Stimulated activated CD8-positive, alpha-beta memory T cell treated with anti-CD3 and anti-CD28 coated beads, Interleukin-15, amount 100 ng/mL, for 4 hours (primary cell): ENCODE results near the gene TSNAXIP1.

Experiments
- DNase-seq, 2 donors: peaks; one replicate each; pipeline ENCODE4 v3.0.0-alpha.2; 2020; ENCODE audit warnings: low read depth in 2 of 2

Gene TSNAXIP1

DNA sequence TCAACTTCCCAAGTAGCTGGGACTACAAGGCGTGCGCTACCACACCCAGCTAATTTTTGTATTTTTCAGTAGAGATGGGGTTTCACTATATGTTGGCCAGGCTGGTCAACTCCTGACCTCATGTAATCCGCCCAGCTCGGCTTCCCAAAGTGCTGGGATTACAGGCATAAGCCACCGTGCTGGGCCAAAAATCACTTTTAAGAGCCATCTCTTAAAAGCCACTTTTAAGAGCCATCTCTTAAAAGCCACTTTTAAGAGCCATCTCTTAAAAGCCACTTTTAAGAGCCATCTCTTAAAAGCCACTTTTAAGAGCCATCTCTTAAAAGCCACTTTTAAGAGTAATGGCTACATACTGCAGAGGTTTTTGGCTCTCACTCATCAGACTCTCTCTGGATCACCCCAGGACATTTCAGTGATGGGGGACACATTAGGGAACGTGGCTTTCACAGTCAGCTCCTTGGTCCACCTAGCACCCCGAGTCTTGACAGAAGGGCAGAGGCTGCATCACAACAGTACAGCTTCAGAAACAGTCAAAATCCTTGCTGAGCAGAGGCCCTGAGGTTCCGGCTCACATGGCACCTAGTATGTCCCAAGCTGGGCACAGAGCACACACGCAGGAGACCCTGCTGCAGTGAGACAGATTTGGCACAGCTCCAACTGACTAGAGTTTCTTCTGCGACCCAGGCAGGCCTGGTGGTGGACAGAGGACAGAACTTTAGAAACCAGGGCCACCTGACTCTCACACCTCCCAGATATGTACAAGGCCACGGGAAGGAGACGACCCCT, 23.9 kb upstream of the TSNAXIP1 start:
- DNase-seq: no peak

DNA sequence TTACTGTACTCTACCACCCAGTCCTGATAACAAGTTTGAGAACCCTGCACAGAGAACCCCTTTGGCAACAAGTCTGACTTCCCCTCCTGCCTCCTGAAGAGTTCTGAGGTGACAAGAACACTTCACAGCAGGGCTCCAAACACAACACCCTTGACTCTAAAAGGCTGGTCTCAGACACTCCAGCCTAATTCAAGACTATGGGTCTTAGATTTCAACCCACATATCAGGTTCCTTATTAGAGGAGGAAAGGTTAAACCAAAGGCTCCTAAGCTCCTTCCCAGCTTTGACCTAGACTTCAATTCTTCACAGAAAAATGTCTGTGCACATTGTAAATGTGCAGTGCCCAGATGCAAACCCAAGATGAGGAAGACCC, 23.4 kb upstream of the TSNAXIP1 start:
- DNase-seq: no peak

DNA sequence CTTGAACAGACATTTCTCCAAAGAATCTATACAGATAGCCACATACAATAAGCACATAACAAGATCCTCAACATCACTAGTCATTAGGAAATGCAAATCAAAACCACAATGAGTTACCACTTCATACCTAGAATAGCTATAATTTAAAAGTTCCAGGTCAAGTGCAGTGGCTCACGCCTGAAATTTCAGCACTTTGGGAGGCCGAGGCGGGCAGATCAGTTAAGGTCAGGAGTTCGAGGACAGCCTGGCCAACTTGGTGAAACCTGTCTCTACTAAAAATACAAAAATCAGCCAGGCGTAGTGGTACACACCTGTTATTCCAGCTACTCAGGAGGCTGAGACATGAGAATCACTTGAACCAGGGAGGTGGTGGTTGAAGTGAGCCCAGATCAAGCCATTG, 20.2 kb upstream of the TSNAXIP1 start:
- DNase-seq: no peak

DNA sequence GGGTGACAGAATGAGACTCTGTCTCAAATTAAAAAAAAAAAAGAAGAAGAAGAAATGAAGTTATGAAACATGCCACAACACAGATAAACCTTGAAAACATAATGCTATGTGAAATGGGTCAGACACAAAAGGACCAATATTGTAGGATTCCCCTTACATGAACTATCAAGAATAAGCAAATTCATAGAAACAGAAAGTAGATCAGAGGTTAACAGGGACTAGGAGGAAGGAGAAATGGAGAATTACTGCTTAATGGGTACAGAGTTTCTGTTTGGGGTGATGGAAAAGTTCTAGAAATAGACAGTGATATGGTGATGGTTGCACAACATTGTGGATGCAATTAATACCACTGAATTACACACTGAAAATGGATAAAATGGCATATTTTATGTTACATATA, 16.6 kb upstream of the TSNAXIP1 start:
- no peak for DNase-seq

DNA sequence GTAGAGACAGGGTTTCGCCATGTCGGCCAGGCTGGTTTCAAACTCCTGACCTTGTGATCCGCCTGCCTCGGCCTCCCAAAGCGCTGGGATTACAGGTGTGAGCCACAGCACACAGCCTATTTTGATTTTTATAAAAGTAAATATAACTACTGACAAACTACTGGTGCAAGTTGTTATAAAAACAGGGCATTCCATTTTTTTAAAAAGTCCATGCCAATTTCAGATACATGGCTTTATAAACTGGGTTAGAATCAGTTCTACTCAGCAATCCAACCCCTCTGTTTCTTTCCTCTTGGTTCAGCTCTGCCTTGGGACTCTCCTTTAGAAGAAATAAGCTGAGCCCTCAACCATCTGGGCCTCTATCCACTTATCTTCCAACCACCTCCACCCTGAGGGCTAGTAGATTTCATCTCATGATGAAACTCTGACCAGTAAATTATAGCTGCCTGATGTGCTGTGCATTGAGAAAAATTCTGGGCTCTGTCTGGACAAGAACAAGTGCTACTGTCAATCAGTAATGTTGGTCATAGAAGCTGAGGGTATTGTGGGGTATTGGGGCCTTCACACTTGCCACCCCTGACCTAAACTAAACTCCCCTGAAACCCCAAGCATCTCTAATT, 10.5 kb upstream of the TSNAXIP1 start:
- DNase-seq: no peak

DNA sequence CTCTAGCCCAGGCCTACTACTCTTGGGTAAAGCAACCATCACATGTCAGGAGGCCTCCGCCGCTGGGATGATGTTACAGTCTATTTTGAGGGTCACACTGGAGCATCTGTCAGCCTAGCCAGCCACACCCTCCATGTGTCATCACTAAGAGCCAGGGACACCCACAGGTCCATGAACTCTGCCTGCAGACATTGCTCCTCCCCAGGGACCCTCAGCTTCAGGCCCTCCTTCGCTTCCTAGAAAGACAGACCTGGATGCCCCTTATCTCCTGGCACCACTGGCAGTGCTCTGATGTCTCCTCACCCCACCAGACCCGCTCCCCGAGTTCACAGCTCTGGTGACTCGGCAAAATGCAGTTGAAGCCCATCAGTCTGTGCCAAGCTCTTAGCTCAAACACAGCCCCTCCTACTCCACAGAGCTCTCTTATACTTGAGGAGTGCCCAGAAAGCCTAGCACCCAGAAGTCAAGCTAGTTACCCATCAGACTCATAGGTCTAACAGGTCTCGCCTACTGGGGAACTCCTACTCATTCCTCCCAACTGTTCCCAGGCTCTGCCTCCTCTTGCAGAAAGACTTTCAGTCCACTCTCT, 6.3 kb upstream of the TSNAXIP1 start:
- DNase-seq: no peak

DNA sequence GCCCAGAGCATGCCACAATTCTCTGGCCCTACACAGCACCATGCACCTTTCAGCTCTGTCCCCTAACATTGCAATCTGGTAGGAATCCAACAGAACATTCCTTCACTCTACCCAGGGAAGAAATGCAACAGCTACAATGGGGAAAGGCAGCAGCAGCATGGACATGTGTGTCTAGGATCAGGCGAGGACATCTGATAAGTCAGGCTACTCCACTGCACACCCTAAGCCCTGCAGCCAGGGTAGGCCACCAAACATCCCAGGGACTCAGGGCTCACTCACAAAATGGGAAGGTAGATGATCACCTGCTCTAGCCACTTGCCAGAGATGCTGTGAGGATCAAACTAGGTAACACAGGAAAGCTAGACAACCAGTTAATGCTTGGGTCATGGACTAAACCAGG, 5.4 kb upstream of the TSNAXIP1 start:
- no peak for DNase-seq

DNA sequence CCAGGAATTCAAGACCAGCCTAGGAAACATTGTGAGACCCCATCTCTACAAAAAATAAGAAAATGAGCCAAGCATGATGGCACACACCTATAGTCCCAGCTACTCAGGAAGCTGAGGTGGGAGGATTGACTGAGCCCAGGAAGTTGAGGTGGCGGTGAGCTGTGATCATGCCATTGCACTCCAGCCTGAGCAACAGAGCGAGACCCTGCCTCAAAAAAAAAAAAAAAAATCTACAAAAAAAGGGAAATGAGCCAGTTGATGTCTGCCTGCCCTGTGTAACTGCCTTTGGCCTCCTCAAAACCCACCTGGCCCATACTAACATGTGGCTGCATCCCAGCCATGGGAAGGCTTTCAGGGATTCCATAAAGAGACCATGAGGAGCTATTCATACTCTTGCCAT, 4.8 kb upstream of the TSNAXIP1 start:
- no peak for DNase-seq

DNA sequence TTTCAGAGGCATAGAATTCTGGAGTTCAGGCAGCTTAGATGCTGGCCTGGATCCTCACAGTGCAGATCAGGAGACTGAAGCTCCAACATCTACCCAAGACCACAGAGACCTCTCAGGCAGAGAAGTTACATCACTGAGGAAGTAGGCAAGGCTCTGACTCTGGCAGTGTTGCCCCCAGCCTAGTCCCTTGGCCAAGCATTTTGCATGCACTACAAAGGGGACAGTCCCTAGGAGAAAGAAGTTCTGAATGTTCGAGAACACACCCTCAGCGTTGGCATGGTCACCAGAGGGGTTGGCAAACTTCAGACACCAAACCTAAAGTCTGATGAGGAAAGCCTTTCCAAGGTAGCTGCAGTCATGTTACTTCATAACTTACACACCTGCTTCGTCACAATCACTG, 2.8 kb upstream of the TSNAXIP1 start:
- DNase-seq: no peak

DNA sequence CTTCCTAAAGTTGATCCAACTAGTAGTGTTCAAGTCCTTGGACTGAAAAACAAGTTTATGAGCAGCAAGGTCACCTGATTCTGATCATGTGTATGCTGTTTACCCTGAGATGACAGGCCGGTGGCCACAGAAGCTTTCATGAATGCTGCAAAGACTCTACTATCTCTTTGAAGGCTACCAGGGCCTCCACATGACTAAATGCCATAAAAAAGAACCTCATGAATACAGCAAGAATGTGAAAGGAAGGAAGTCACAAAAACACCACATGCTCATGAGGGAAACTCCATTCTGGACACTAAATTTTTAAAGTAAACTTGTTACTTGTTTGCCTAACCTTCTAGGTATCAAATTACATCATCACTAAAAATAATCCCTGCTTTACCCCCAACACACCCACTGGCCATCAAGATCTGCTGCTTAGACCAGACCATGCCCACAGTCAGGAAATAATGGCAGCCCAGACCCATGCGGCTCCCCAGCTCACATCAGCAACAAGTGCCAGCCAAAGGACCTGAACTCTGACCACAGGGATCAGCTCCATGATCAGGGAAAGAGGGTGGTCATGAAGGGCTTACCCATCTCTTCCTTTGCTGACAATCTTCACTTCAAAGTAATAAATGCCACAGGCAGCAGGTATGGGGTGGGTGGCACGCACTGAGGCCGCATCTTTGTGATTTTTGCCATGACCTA, 1.7 kb upstream of the TSNAXIP1 start:
- DNase-seq: no peak

DNA sequence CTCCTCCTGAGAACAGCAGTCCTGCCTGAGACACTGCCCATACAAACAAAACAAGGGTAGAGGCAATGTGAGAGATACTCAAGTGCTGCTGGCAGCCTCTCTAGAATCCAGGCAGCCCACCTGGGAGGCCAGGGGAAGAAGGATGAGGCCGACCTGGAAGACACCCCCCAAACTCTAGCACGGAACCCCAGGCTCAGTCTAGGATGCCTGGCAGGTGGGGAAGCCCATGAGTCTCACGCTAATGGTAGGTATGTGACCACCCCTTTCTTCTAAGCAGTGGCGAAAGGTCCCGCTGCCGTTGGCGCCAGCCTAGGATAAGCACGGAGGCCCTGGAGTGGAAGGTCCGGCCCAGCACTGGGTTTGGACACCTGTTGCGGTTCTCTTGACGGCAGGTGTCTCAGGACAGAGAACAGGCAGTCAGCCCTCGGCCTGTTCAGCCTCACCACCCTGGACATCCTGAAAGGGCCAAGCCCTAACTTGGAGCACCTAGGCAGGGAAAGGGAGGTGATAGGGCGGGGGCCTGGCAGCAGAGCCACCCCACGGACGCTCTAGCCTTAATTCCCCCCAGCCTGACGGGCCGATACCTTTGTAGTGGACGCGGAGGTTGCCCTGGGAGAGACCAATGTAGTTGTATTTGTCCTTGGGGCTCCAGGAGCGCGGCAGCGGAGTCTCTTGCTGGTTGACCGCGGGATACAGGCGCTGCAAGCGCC, 816 bp upstream of the TSNAXIP1 start:
- DNase-seq: no peak

DNA sequence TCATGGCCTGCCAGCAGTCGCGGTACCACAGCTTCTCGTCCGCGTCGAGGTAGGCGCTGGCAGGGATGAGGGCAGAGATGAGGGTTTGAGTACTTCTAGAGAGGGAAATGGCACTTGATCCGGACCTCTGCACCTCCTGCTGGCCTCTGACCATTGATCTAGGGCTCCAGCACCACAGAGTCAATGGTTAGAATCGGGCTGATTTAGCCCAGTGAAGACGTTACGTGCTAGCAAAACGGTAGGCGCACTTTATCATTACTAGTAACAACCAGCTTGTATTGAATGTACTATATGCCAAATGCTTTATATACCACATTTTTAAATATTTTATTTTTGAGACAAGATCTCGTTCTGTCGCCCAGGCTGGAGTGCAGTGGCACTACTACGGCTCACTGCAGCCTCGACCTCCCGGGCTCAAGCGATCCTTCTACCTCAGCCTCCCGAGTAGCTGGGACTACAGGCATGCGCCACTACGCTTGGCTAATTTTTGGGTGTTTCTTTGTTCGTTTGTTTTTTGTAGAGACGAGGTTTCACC, 526 bp downstream of the TSNAXIP1 start:
- no peak for DNase-seq

DNA sequence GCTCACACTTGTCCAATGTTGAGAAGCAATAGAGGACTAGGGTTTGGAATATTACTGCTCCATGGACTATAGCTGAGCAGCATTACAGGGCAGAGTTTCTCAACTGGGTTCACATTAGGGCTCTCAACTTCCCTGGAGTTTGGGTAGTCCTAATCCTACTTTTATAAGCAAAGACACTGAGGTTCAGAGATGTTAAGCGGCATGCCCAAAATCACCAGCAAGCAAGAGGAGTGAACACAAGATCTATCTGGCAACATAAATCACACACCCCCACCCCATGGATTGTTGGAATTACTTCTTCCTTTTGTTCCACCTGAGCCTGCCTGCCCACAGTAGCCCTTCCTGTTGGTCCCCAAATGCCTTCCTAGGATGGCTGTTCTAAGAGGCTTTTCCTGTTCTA, 5.2 kb downstream of the TSNAXIP1 start:
- DNase-seq: no peak

DNA sequence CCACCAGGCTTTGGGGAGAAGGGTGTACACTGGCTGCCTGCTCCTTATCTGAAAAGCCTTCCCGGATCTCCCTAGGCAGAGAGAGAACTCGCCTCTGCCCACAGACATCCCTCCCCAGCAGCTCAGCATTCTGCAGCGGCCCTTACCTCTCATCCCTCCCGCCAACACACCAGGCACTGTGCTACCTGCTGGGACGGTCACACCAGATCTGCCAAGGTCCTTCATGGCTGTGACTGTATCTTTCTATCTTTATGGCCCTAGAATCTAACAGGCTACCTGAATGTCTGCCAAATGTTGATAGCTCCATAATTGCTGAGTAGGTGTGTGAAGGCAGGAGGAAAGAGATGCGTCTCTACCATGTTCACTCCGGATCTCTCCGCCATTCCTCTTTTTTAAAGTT, 7.9 kb downstream of the TSNAXIP1 start:
- DNase-seq: no peak

DNA sequence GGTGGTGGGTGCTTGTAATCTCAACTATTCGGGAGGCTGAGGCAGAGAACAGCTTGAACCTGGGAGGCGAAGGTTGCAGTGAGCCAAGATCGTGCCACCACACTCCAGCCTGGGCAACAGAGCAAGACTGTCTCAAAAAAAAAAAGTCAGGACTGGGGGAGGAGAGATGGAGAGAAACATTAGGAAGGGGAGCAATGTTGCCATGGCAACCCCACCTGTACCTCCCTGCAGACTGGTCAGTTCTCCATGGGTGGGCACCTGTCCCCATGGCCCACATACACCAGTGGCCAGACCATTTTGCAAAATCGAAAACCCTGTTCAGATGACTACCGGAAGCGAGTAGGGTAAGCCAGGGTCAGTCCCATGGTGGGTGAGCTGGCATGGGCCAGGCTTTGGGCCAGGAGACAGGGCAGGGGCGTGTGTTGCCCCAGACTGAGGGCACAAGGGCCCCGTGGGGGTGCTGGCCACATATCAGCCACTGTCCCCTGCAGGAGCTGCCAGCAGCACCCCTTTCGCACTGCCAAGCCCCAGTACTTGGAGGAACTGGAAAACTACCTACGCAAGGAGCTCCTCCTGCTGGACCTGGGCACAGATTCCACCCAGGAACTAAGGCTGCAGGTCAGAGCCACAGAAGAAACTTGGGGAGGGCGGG, 14.0 kb downstream of the TSNAXIP1 start:
- no peak for DNase-seq

DNA sequence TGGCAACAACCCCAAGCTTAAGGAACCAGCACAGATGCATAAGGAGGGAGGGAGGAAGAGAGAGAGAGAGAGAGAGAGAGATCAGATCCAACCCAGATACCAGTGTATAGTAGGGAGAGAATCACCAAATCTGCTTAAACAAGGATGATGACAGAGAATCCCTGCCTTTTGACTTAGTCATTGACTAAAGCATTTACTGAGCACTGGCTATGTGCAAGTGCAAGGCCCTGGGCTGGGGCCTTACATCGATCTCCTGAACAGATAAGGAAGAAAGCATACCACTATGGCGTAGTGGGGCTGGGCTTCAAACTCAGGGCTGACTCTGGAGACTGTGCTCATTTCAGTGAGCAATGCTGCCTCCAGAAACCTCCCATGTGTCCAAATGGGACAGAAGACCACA, 15.8 kb downstream of the TSNAXIP1 start:
- DNase-seq: no peak

DNA sequence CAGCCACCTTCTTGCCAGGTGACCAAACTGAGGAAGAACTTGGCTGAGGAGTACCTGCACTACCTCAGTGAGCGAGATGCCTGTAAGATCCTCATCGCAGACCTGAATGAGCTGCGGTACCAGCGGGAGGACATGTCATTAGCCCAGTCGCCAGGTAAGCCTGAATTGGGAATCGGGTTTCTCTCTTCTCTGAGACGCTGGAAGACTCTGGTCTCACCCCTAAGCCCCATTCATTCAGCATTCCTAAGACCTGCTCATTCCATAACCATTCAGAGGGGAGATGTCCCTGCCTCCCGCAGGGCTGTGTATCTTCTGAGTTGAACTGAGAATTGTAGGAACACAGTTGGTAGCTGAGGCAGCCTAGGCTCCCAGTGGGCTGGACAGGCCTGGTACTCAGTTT, 18.4 kb downstream of the TSNAXIP1 start:
- DNase-seq: no peak

DNA sequence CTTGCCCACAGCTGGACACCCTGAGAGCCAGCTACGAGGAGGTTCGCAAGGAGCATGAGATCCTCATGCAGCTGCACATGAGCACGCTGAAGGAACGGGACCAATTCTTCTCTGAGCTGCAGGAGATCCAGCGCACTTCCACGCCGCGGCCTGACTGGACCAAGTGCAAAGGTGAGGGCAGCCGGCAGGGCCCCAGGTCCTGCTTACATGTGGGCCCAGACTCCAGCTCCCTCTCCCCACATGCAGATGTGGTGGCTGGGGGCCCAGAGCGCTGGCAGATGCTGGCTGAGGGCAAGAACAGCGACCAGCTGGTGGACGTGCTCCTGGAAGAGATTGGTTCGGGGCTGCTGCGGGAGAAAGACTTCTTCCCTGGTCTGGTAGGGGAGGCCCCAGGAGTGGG, 19.2 kb downstream of the TSNAXIP1 start:
- no peak for DNase-seq

DNA sequence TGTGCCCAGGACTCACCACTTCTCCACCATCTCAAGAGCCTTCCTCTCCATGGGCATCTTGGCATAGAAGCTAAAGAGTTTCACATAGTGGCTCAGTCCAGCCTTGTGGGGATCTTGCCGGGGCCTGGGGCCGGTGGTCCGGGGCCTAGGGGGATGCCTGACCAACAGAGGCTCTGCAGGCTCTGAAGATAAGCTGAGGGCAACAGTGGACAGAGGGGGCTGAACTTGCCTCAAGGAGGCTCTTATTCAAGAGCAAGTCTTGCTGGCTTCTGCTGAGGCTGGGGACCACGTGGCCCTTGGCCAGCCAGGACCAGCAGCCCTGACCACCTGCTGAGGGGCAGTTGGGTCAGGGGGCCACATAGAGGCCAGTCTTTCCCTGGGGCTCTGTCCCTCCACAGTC, 22.0 kb downstream of the TSNAXIP1 start:
- DNase-seq: no peak

DNA sequence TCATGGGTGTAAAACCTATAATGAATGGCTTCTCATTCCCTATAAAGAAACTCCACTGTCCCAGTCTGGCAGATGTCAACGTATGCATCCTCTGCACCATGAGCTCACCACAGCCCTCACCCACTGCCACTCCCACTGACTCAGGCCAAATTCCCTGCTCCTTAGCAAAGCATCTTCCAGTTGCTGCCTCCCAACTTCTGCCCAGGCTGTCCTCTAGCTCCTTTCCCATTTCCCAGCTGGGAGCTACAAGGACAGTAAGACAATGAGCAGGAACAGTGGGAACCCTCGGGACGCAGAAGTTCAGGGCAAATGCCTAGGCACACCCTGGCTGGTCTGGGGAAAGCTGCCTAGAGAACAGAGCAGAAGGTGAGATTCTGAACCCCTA, 26.3 kb downstream of the TSNAXIP1 start:
- DNase-seq: no peak
